B cell (primary cell): ENCODE data around the gene CERS6. TPM values are rescaled to one million over a fixed set of nuclear protein-coding genes. Genes with fewer than 3 reads are reported as not detected.

Source experiments
- ATAC-seq: fragments of 200-7000 bp; cut with Tn5 transposase; one replicate; pipeline ENCODE4 v1.10.0; 2021; ENCODE audit warnings: low read depth, mild to moderate bottlenecking, moderate number of reproducible peaks, moderate library complexity
- CTCF ChIA-PET: fragments of 350-600 bp; sonication (Branson Sonifier 250); formaldehyde crosslinking; loops from one replicate; lab custom pipeline; 2021; ENCODE audit warnings: antibody characterized with exemption, inconsistent platforms; lab: Charles Lee
- POLR2A ChIA-PET: fragments of 350-600 bp; sonication (Branson Sonifier 250); formaldehyde crosslinking; loops from one replicate; lab custom pipeline; 2021; ENCODE audit warnings: antibody characterized with exemption; lab: Charles Lee
- DNase-seq: peaks from one replicate; pipeline ENCODE4 v3.0.0; 2013
- H2AFZ ChIP-seq: 2 replicates; pipeline ENCODE4 v1.6.1; 2012; ENCODE audit warnings: mild to moderate bottlenecking, low read depth, low read length; ENCODE audit not compliant: insufficient read depth, poor library complexity, severe bottlenecking
- H3K27ac ChIP-seq, 2 donors: 1 replicate in 1 of 2; 2 replicates in 1 of 2; pipeline ENCODE4 v1.5.1; 2012 to 2013; ENCODE audit warnings: low read length in 2 of 2, mild to moderate bottlenecking in 2 of 2, moderate library complexity in 1 of 2
- H3K27me3 ChIP-seq, 4 experiments: fragments of 200-600 bp in 1 of 4; sonication (generic) in 1 of 4; replicated peaks in 1 of 4; 1 replicate in 2 of 4; 2 replicates in 2 of 4; pipeline versions ENCODE4 v1.6.1 to v1.7.0; 2013 to 2016; ENCODE audit warnings: low read length in 3 of 4, mild to moderate bottlenecking in 2 of 4, mixed read lengths in 1 of 4, moderate library complexity in 1 of 4; ENCODE audit not compliant: insufficient read depth in 4 of 4, control insufficient read depth in 3 of 4; ENCODE audit errors: control extremely low read depth in 1 of 4
- H3K36me3 ChIP-seq, 2 experiments: replicated peaks in 1 of 2; 1 replicate in 1 of 2; 2 replicates in 1 of 2; pipeline versions ENCODE4 v1.6.1 to v1.7.1; 2013; ENCODE audit warnings: low read length in 1 of 2; ENCODE audit not compliant: insufficient read depth in 2 of 2, control insufficient read depth in 1 of 2; ENCODE audit errors: control extremely low read depth in 1 of 2, extremely low read depth in 1 of 2
- H3K4me1 ChIP-seq, 2 donors: fragments of 200-600 bp in 1 of 2; sonication (generic) in 1 of 2; 1 replicate in 1 of 2; 2 replicates in 1 of 2; pipeline versions ENCODE4 v1.5.1 to v1.6.1; 2013 to 2017; ENCODE audit warnings: low read length in 2 of 2; ENCODE audit not compliant: control insufficient read depth in 2 of 2, insufficient read depth in 2 of 2
- H3K4me2 ChIP-seq: replicated peaks from 2 replicates; pipeline ENCODE3; 2012; ENCODE audit warnings: mild to moderate bottlenecking, low read depth, low read length; ENCODE audit not compliant: poor library complexity, severe bottlenecking
- H3K4me3 ChIP-seq, 5 experiments: fragments of 200-600 bp in 1 of 5; sonication (generic) in 1 of 5; 1 replicate in 3 of 5; 2 replicates in 2 of 5; pipeline versions ENCODE4 v1.5.1 to v1.7.0; 2011 to 2016; ENCODE audit warnings: low read length in 4 of 5, mild to moderate bottlenecking in 4 of 5, low read depth in 2 of 5, control low read depth in 1 of 5, moderate library complexity in 1 of 5; ENCODE audit not compliant: insufficient read depth in 1 of 5; ENCODE audit errors: control extremely low read depth in 1 of 5, extremely low read depth in 1 of 5
- H3K79me2 ChIP-seq: fragments of 200-600 bp; sonication (generic); one replicate; pipeline ENCODE4 v1.6.0; 2016; ENCODE audit warnings: low read length; ENCODE audit not compliant: control insufficient read depth, insufficient read depth
- H3K9ac ChIP-seq: fragments of 200-600 bp; sonication (generic); 2 replicates; pipeline ENCODE4 v1.6.1; 2017; ENCODE audit warnings: mild to moderate bottlenecking, low read length, moderate library complexity
- H3K9me3 ChIP-seq, 3 donors: one replicate each; pipeline versions ENCODE4 v1.6.1 to v1.7.1; 2013; ENCODE audit warnings: low read length in 2 of 3; ENCODE audit not compliant: control insufficient read depth in 2 of 3, insufficient read depth in 1 of 3; ENCODE audit errors: control extremely low read depth in 1 of 3
- H4K20me1 ChIP-seq: 2 replicates; pipeline ENCODE4 v1.6.0; 2012; ENCODE audit warnings: mild to moderate bottlenecking, low read length; ENCODE audit not compliant: insufficient read depth, control insufficient read depth, poor library complexity, severe bottlenecking
- H3K27ac Mint-ChIP-seq: one replicate; pipeline ENCODE4 v1.8.0; 2021; ENCODE audit warnings: mixed read lengths
- H3K27me3 Mint-ChIP-seq: one replicate; pipeline ENCODE4 v1.8.0; 2021; ENCODE audit warnings: mixed read lengths
- H3K4me1 Mint-ChIP-seq: one replicate; pipeline ENCODE4 v1.8.0; 2021; ENCODE audit warnings: mixed read lengths
- H3K4me3 Mint-ChIP-seq: one replicate; pipeline ENCODE4 v1.8.0; 2021; ENCODE audit warnings: mixed read lengths
- H3K9me3 Mint-ChIP-seq: one replicate; pipeline ENCODE4 v1.8.0; 2022; ENCODE audit warnings: mixed read lengths; ENCODE audit not compliant: insufficient read depth
- CTCF ChIP-seq: fragments of 200-600 bp; IDR thresholded peaks from one replicate; pipeline ENCODE4 v1.8.0; 2022; ENCODE audit warnings: antibody characterized with exemption, mild to moderate bottlenecking
- EZH2 ChIP-seq: IDR thresholded peaks from 2 replicates; pipeline ENCODE4 v1.6.1; 2012; ENCODE audit warnings: borderline replicate concordance, low read depth, mild to moderate bottlenecking, moderate library complexity, low read length; ENCODE audit not compliant: insufficient read depth, poor library complexity, severe bottlenecking
- WGBS: methylation state at CpG from one replicate; pipeline ENCODE4 v1.1.5; 2013; ENCODE audit warnings: missing lambda C conversion rate; ENCODE audit not compliant: insufficient coverage; 5-methylcytosine and 5-hydroxymethylcytosine counted together
- intact Hi-C: fragments of 100-400 bp; cut with micrococcal nuclease; formaldehyde crosslinking; loops from one replicate; pipeline ENCODE4 v1.10.0; 2022
- polyA plus RNA-seq: library from polyadenylated mRNA; depleted of rRNA; stranded (reverse); fragments of >200 nt; gene quantifications from 2 replicates; pipeline ENCODE4 v1.2.3, GENCODE V29; 2012
- total RNA-seq, 2 donors: library from RNA; stranded (reverse); fragments of 120-200 nt in 1 of 2; gene quantifications; 1 replicate in 1 of 2; 2 replicates in 1 of 2; pipeline versions ENCODE4 v1.2.3 to v1.2.4, GENCODE V29; 2013 to 2022

CERS6 gene
- total and polyA plus RNA-seq, 2 donors (not counting 1 experiment from before 2014, with no cell fraction given) = 2.2 to 5.5 TPM

- H3K9me3 Mint-ChIP-seq = no peaks in the 10 kb centered on the region
- no peak for TF ChIP-seq CTCF
- DNase-seq (no peak), ATAC-seq (no peak)
- Histone ChIP-seq H3K9ac (no peak overlapping the region), H3K4me3 (no peak overlapping the region), H3K27me3 (no peaks in the 10 kb centered on the region), H4K20me1 (no peaks in the 10 kb centered on the region), H3K9me3 (no peaks in the 10 kb centered on the region), H2AFZ (no peak overlapping the region), H3K4me2 (no peak overlapping the region), H3K4me1 (no peaks in the 10 kb centered on the region), H3K36me3 (no peaks in the 10 kb centered on the region), H3K79me2 (peaks cover 51% of the 10 kb centered on the region), H3K27ac (no peak overlapping the region)
- intact Hi-C loops = no loop called here
- no peak overlapping the region for H3K4me3 Mint-ChIP-seq
- peaks cover 22% of the 10 kb centered on the region for H3K4me1 Mint-ChIP-seq
- ChIA-PET CTCF (interaction anchor here (1.6 kb wide), 1 partner anchor 14 kb away, joined by 3 read pairs; no protein-coding TSS in a partner anchor), POLR2A (no interaction called here)
- H3K27ac Mint-ChIP-seq = no peak overlapping the region
- WGBS = 97% methylated on average over 3 of the region's 3 CpGs
- H3K27me3 Mint-ChIP-seq = no peaks in the 10 kb centered on the region
Measured at GRCh38 chr2:168480356-168480755, 24.3 kb downstream of the CERS6 start.

GRCh38 chr2:168480825-168481585 lies 24.9 kb downstream of the CERS6 start:
- Histone ChIP-seq H3K36me3 (no peaks in the 10 kb centered on the region), H3K27ac (no peak overlapping the region), H3K4me3 (no peak overlapping the region), H3K4me2 (no peak overlapping the region), H2AFZ (no peak overlapping the region), H3K4me1 (no peaks in the 10 kb centered on the region), H3K9me3 (peaks cover 0 to 3% (median 1%) of the 10 kb centered on the region in 3 donors), H3K27me3 (no peaks in the 10 kb centered on the region), H3K9ac (no peak overlapping the region), H4K20me1 (no peaks in the 10 kb centered on the region), H3K79me2 (peaks cover 48% of the 10 kb centered on the region)
- intact Hi-C loops = no loop called here
- Mint-ChIP-seq H3K4me1 (peaks cover 22% of the 10 kb centered on the region), H3K27me3 (no peaks in the 10 kb centered on the region), H3K9me3 (peaks cover 2% of the 10 kb centered on the region), H3K4me3 (no peak overlapping the region), H3K27ac (no peak overlapping the region)
- ChIA-PET POLR2A (no interaction called here), CTCF (interaction anchor here (0.8 to 1.6 kb wide), 2 partner anchors 14 to 137 kb away, joined by 3 read pairs; no protein-coding TSS in a partner anchor)
- ATAC-seq (no peak), DNase-seq (no peak)
- TF ChIP-seq EZH2 (no peak), CTCF (no peak)
- 97% methylated on average over 14 of the region's 15 CpGs for WGBS
